ENCODE measurements around the gene EIF4E.

The EIF4E gene

DNA sequence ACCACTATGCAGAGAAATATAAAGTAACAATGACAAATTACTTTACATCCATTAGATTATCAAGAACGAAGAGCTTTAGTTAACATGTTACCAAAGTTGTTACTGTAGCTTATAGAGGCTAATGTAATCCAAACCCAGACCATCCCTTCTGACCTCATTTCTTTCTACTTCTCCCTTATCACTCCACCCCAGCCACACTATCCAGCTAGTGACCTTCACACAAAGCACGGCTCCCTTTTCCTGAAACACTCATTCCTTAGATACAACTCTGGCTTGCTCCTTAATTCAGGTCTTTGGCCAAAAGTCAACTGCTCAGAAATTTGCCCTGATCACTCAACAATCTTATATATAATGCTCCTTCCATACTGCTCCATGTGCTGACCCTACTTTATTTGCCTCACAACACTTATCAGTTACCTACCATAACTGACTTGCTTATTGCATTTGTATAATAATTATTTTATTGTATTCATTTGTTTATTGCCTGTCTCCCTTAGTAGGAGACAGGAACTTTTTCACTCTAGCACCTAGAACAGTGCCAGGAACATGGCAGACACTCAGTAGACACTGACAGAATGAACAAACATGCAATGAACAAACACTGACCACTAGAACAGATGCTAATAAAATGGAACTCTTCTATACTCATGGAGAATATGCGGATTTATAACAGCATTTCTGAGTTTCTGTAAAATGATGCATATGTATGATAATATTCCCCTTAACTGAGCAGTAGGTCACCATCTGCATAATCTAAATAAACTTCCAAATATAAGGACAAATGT lies 67.6 kb downstream of the EIF4E start:
- Histone ChIP-seq H3K79me2 (ENCODE audit: insufficient read depth, low read length) (no peaks in the 10 kb centered on the region), H3K9ac (ENCODE audit: low read depth, low read length, poor library complexity, severe bottlenecking) (no peak overlapping the region), H3K27me3 (ENCODE audit: insufficient read depth, low read length, poor library complexity, severe bottlenecking) (no peaks in the 10 kb centered on the region), H4K20me1 (ENCODE audit: insufficient read depth, low read length, poor library complexity, severe bottlenecking) (no peaks in the 10 kb centered on the region), H3K9me2 (replicated peaks; ENCODE audit: low read depth, low read length) (no peaks in the 10 kb centered on the region), H3K4me2 (ENCODE audit: low read depth, low read length, poor library complexity, severe bottlenecking) (no peak overlapping the region), H2AFZ (ENCODE audit: low read length) (no peak overlapping the region), H3K4me3 (ENCODE audit: low read length, poor library complexity, severe bottlenecking) (no peak overlapping the region), H3K9me3 (ENCODE audit: insufficient read depth, low read depth, low read length) (no peaks in the 10 kb centered on the region), H3F3A (ENCODE audit: low read depth) (no peaks in the 10 kb centered on the region), H3K36me3 (ENCODE audit: insufficient read depth, low read length) (no peaks in the 10 kb centered on the region), H3K4me1 (ENCODE audit: insufficient read depth, low read length, poor library complexity, severe bottlenecking) (no peaks in the 10 kb centered on the region)
- TF ChIP-seq EZH2phosphoT487 (IDR thresholded peaks at IDR 0.05; ENCODE audit: borderline replicate concordance) = no peak

DNA sequence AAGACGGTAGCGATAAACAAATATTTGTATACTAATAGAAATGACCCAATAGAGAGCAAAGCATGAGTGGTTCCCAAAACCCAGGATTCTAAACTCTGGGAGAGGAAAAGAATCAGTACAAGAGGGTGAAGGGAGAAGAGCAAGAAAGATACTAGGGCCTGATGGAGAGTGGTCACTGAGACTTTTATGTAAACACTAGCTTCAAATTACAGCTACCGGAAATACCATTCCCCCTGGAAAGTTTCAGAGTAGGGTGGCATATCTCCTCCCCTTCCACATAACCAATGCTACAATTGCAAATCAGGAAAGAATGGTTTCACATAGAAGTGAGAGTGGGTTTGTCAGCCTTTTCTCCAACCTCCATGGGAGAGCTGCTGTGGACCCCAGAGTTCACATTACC lies 77.1 kb downstream of the EIF4E start:
- Histone ChIP-seq H3K36me3 (ENCODE audit: insufficient read depth, low read length) (no peaks in the 10 kb centered on the region), H3K4me3 (ENCODE audit: low read length, poor library complexity, severe bottlenecking) (no peak overlapping the region), H4K20me1 (ENCODE audit: insufficient read depth, low read length, poor library complexity, severe bottlenecking) (no peaks in the 10 kb centered on the region), H3F3A (ENCODE audit: low read depth) (no peaks in the 10 kb centered on the region), H3K9me3 (ENCODE audit: insufficient read depth, low read depth, low read length) (no peaks in the 10 kb centered on the region), H3K4me1 (ENCODE audit: insufficient read depth, low read length, poor library complexity, severe bottlenecking) (no peaks in the 10 kb centered on the region), H3K9me2 (replicated peaks; ENCODE audit: low read depth, low read length) (no peaks in the 10 kb centered on the region), H3K79me2 (ENCODE audit: insufficient read depth, low read length) (no peaks in the 10 kb centered on the region), H2AFZ (ENCODE audit: low read length) (no peak overlapping the region), H3K27me3 (ENCODE audit: insufficient read depth, low read length, poor library complexity, severe bottlenecking) (no peaks in the 10 kb centered on the region), H3K4me2 (ENCODE audit: low read depth, low read length, poor library complexity, severe bottlenecking) (no peak overlapping the region), H3K9ac (ENCODE audit: low read depth, low read length, poor library complexity, severe bottlenecking) (no peak overlapping the region)
- TF ChIP-seq, protein P1, sequence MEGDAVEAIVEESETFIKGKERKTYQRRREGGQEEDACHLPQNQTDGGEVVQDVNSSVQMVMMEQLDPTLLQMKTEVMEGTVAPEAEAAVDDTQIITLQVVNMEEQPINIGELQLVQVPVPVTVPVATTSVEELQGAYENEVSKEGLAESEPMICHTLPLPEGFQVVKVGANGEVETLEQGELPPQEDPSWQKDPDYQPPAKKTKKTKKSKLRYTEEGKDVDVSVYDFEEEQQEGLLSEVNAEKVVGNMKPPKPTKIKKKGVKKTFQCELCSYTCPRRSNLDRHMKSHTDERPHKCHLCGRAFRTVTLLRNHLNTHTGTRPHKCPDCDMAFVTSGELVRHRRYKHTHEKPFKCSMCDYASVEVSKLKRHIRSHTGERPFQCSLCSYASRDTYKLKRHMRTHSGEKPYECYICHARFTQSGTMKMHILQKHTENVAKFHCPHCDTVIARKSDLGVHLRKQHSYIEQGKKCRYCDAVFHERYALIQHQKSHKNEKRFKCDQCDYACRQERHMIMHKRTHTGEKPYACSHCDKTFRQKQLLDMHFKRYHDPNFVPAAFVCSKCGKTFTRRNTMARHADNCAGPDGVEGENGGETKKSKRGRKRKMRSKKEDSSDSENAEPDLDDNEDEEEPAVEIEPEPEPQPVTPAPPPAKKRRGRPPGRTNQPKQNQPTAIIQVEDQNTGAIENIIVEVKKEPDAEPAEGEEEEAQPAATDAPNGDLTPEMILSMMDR (conservative IDR thresholded peaks at IDR 0.05; ENCODE audit: low read length) = no peak
- no peak for TF ChIP-seq EZH2phosphoT487 (IDR thresholded peaks at IDR 0.05; ENCODE audit: borderline replicate concordance)

DNA sequence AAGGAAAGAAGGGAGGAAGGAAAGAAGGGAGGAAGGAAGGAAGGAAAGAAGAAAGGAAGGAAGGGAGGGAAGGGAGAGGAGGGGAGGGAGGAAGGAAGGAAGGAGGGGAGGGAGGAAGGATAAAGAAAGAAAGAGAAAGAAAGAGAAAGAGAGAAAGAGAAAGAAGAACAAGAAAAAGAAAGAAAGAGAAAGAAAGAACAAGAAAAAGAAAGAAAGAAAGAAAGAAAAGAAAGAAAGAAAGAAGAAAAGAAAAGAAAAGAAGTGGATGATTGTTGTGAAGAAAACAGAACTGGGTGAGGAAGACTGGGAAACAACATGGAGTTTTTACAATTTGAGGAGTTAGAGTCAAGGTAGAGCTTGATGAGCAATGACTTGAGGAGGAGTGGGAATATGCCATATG lies 78.0 kb downstream of the EIF4E start:
- no peaks in the 10 kb centered on the region for H3F3A ChIP-seq (ENCODE audit: low read depth)

More for the DNA sequence above, 78.0 kb downstream of the EIF4E start:
- Histone ChIP-seq H3K4me3 (ENCODE audit: low read length, poor library complexity, severe bottlenecking) (no peak overlapping the region), H3K27me3 (ENCODE audit: insufficient read depth, low read length, poor library complexity, severe bottlenecking) (no peaks in the 10 kb centered on the region), H3K4me2 (ENCODE audit: low read depth, low read length, poor library complexity, severe bottlenecking) (no peak overlapping the region), H3K9me2 (replicated peaks; ENCODE audit: low read depth, low read length) (no peaks in the 10 kb centered on the region), H3K36me3 (ENCODE audit: insufficient read depth, low read length) (no peaks in the 10 kb centered on the region), H4K20me1 (ENCODE audit: insufficient read depth, low read length, poor library complexity, severe bottlenecking) (no peaks in the 10 kb centered on the region), H3K9ac (ENCODE audit: low read depth, low read length, poor library complexity, severe bottlenecking) (no peak overlapping the region), H2AFZ (ENCODE audit: low read length) (no peak overlapping the region), H3K79me2 (ENCODE audit: insufficient read depth, low read length) (no peaks in the 10 kb centered on the region), H3K4me1 (ENCODE audit: insufficient read depth, low read length, poor library complexity, severe bottlenecking) (no peaks in the 10 kb centered on the region), H3K9me3 (ENCODE audit: insufficient read depth, low read depth, low read length) (peaks cover 6% of the 10 kb centered on the region; the same call in 1 of the 2 replicates)
- TF ChIP-seq, protein P1 (conservative IDR thresholded peaks at IDR 0.05; ENCODE audit: low read length) = no peak
- no peak for TF ChIP-seq EZH2phosphoT487 (IDR thresholded peaks at IDR 0.05; ENCODE audit: borderline replicate concordance)
